ENCODE measurements around the gene HBE1.
"Not testable (repeated sequence)": the region's sequence is repeated elsewhere in the genome, so short reads cannot be mapped to it uniquely, and the experiment has no call there.

HBE1 gene

GRCh38 chr11:5277807-5278382 is 8.2 kb upstream of the HBE1 start:
- ATAC-seq (no peak), DNase-seq (no peak)
- Mint-ChIP-seq H3K27ac (no peak overlapping the region), H3K27me3 (peaks cover 2% of the 10 kb centered on the region), H3K36me3 (ENCODE audit: low read depth) (no peaks in the 10 kb centered on the region), H3K9me3 (no peaks in the 10 kb centered on the region), H3K4me3 (no peak overlapping the region), H3K4me1 (no peaks in the 10 kb centered on the region)

- H3K9me3 Mint-ChIP-seq: no peaks in the 10 kb centered on the region
- H3K4me3 Mint-ChIP-seq: no peak overlapping the region
- H3K27ac Mint-ChIP-seq: no peak overlapping the region
- H3K36me3 Mint-ChIP-seq (ENCODE audit: low read depth): no peaks in the 10 kb centered on the region
- peaks cover 2% of the 10 kb centered on the region for H3K27me3 Mint-ChIP-seq
- DNase-seq (no peak), ATAC-seq (no peak)
- no peaks in the 10 kb centered on the region for H3K4me1 Mint-ChIP-seq
Measured at GRCh38 chr11:5276697-5277096, 7.0 kb upstream of the HBE1 start.

- DNase-seq (no peak), ATAC-seq (no peak)
- H3K4me1 Mint-ChIP-seq: no peaks in the 10 kb centered on the region
- H3K9me3 Mint-ChIP-seq: no peaks in the 10 kb centered on the region
- no peaks in the 10 kb centered on the region for H3K36me3 Mint-ChIP-seq (ENCODE audit: low read depth)
- H3K4me3 Mint-ChIP-seq: no peak overlapping the region
- H3K27ac Mint-ChIP-seq: no peak overlapping the region
- H3K27me3 Mint-ChIP-seq: peaks cover 2% of the 10 kb centered on the region
Measured at GRCh38 chr11:5275369-5276110, 5.8 kb upstream of the HBE1 start.

GRCh38 chr11:5274395-5274794 is 4.7 kb upstream of the HBE1 start:
- ATAC-seq: no peak
- Mint-ChIP-seq H3K4me1 (no peaks in the 10 kb centered on the region), H3K27ac (no peak overlapping the region)

DNA sequence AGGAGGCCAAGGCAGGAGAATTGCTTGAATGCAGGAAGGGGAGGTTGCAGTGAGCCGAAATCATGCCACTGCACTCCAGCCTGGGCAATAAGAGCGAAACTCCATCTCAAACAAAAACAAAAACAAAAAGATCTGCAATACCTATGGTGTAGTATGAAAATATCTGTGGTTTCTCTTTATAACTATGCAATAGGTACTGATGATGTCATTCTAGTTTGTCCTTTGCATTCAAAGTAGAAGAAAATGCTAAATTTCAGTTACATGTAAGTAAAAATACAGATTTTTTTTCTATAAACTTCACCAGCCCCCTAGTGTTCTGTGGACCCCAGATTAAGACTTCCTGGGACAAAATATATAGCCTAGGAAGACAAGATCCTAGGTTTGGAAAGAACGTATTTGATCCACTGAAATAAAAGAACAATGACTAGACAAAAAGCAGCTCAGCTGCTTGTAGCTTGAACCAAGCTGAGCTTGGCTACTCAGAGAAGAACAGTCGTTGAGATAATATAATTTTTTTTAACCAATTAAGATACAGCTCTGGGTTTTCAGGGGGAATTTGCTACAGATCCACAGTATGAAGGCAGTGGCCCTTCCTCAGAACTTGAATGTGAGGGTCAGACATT is 2.8 kb upstream of the HBE1 start:
- H3K27ac Mint-ChIP-seq: no peak overlapping the region
- no peak overlapping the region for H3K4me3 Mint-ChIP-seq
- DNase-seq (no peak), ATAC-seq (no peak)
- H3K9me3 Mint-ChIP-seq: no peaks in the 10 kb centered on the region
- no peaks in the 10 kb centered on the region for H3K4me1 Mint-ChIP-seq
- H3K27me3 Mint-ChIP-seq: no peaks in the 10 kb centered on the region
- H3K36me3 Mint-ChIP-seq (ENCODE audit: low read depth): no peaks in the 10 kb centered on the region

More at GRCh38 chr11:5274395-5274794, 4.7 kb upstream of the HBE1 start:
- H3K36me3 Mint-ChIP-seq (ENCODE audit: low read depth): no peaks in the 10 kb centered on the region
- no peak for DNase-seq
- H3K4me3 Mint-ChIP-seq: no peak overlapping the region
- no peaks in the 10 kb centered on the region for H3K27me3 Mint-ChIP-seq
- H3K9me3 Mint-ChIP-seq: no peaks in the 10 kb centered on the region

GRCh38 chr11:5267033-5267563 is 2.6 kb downstream of the HBE1 start:
- Mint-ChIP-seq H3K27me3 (no peaks in the 10 kb centered on the region), H3K36me3 (ENCODE audit: low read depth) (no peaks in the 10 kb centered on the region), H3K4me3 (no peak overlapping the region), H3K27ac (no peak overlapping the region), H3K4me1 (no peaks in the 10 kb centered on the region), H3K9me3 (no peaks in the 10 kb centered on the region)
- DNase-seq (no peak), ATAC-seq (no peak)

GRCh38 chr11:5266609-5267008 is 3.1 kb downstream of the HBE1 start:
- DNase-seq (no peak), ATAC-seq (no peak)
- Mint-ChIP-seq H3K4me1 (no peaks in the 10 kb centered on the region), H3K4me3 (no peak overlapping the region), H3K36me3 (ENCODE audit: low read depth) (no peaks in the 10 kb centered on the region), H3K27ac (no peak overlapping the region), H3K27me3 (no peaks in the 10 kb centered on the region), H3K9me3 (no peaks in the 10 kb centered on the region)

DNA sequence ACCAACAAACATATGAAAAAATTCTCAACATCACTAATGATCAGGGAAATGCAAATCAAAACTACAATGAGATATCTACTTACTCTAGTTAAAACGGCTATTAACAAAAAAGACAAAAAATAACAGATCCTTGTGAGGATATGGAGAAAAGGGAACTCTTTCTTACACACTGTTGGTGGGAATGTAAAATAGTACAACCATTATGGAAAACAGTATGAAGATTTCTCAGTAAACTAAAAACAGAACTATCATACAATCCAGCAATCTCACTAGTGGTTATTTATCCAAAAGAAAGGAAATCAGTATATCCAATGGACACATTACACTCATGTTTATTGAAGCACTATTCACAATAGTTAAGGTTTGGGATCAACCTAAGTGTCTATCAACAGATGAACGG is 3.9 kb downstream of the HBE1 start:
- no peak for DNase-seq

GRCh38 chr11:5258543-5259262 is 11.0 kb downstream of the HBE1 start:
- Mint-ChIP-seq H3K27ac (no peak overlapping the region), H3K9me3 (no peaks in the 10 kb centered on the region), H3K4me3 (no peak overlapping the region), H3K27me3 (no peaks in the 10 kb centered on the region), H3K4me1 (no peaks in the 10 kb centered on the region), H3K36me3 (ENCODE audit: low read depth) (no peaks in the 10 kb centered on the region)
- DNase-seq: no peak
- ATAC-seq: no peak

More for the DNA sequence above, 3.9 kb downstream of the HBE1 start:
- Mint-ChIP-seq H3K27me3 (no peaks in the 10 kb centered on the region), H3K9me3 (no peaks in the 10 kb centered on the region), H3K36me3 (ENCODE audit: low read depth) (no peaks in the 10 kb centered on the region), H3K4me3 (no peak overlapping the region), H3K27ac (no peak overlapping the region), H3K4me1 (no peaks in the 10 kb centered on the region)
- no peak for ATAC-seq

GRCh38 chr11:5257296-5257695 is 12.4 kb downstream of the HBE1 start:
- Mint-ChIP-seq H3K9me3 (no peaks in the 10 kb centered on the region), H3K27me3 (no peaks in the 10 kb centered on the region), H3K36me3 (ENCODE audit: low read depth) (no peaks in the 10 kb centered on the region), H3K4me1 (no peaks in the 10 kb centered on the region), H3K27ac (no peak overlapping the region), H3K4me3 (no peak overlapping the region)
- no peak for DNase-seq
- ATAC-seq: no peak

- H3K36me3 Mint-ChIP-seq (ENCODE audit: low read depth); H3K27me3 Mint-ChIP-seq; H3K4me3 Mint-ChIP-seq; H3K27ac Mint-ChIP-seq; DNase-seq; H3K9me3 Mint-ChIP-seq; H3K4me1 Mint-ChIP-seq; ATAC-seq: not testable (repeated sequence)
Measured at GRCh38 chr11:5254646-5255413, 14.9 kb downstream of the HBE1 start, which contains the start of gene HBG2. HBG2 (minus strand) TSS chr11:5254781; CDS start chr11:5254728, 53 bp downstream.

- H3K9me3 Mint-ChIP-seq; ATAC-seq; H3K36me3 Mint-ChIP-seq (ENCODE audit: low read depth); H3K4me1 Mint-ChIP-seq; DNase-seq; H3K27me3 Mint-ChIP-seq; H3K27ac Mint-ChIP-seq; H3K4me3 Mint-ChIP-seq: not testable (repeated sequence)
Measured at GRCh38 chr11:5254023-5254422, 15.7 kb downstream of the HBE1 start.

GRCh38 chr11:5253440-5253839 is 16.3 kb downstream of the HBE1 start:
- H3K27ac Mint-ChIP-seq; ATAC-seq; H3K4me1 Mint-ChIP-seq; DNase-seq; H3K9me3 Mint-ChIP-seq; H3K4me3 Mint-ChIP-seq; H3K36me3 Mint-ChIP-seq (ENCODE audit: low read depth); H3K27me3 Mint-ChIP-seq: not testable (repeated sequence)

- H3K27ac Mint-ChIP-seq: no peak overlapping the region
- ATAC-seq (no peak), DNase-seq (no peak)
- H3K27me3 Mint-ChIP-seq: no peaks in the 10 kb centered on the region
- no peaks in the 10 kb centered on the region for H3K9me3 Mint-ChIP-seq
- H3K36me3 Mint-ChIP-seq (ENCODE audit: low read depth): no peaks in the 10 kb centered on the region
- no peaks in the 10 kb centered on the region for H3K4me1 Mint-ChIP-seq
- H3K4me3 Mint-ChIP-seq: no peak overlapping the region
Measured at GRCh38 chr11:5252919-5253265, 16.9 kb downstream of the HBE1 start.
